Forelimb muscle (tissue), 1 donor: ENCODE results near the gene MPHOSPH9. TPM values are rescaled to one million over a fixed set of nuclear protein-coding genes. Genes with fewer than 3 reads are reported as not detected.

Source experiments
- polyA plus RNA-seq: library from polyadenylated mRNA; unstranded; fragments of 120-200 nt; gene quantifications from one replicate; pipeline ENCODE4 v1.2.1, GENCODE V29; 2013; ENCODE audit not compliant: insufficient read length

The MPHOSPH9 gene
- polyA plus RNA-seq, 1 donor = 17.6 TPM

Other genes starting within 250 kb of the MPHOSPH9 start
- 4.7 TPM for gene PITPNM2, start 82.1 kb downstream of the MPHOSPH9 start, polyA plus RNA-seq
- 14.9 TPM for gene MTRFR, start 295 bp upstream of the MPHOSPH9 start, polyA plus RNA-seq
- 180 TPM for gene CDK2AP1, start 38.7 kb upstream of the MPHOSPH9 start, polyA plus RNA-seq
- gene SBNO1, start 131.7 kb upstream of the MPHOSPH9 start, polyA plus RNA-seq = 18.7 TPM
- 33.4 TPM for gene KMT5A, start 151.0 kb upstream of the MPHOSPH9 start, polyA plus RNA-seq
- 1.6 TPM for gene RILPL2, start 203.5 kb upstream of the MPHOSPH9 start, polyA plus RNA-seq
- gene SNRNP35, start 225.0 kb upstream of the MPHOSPH9 start, polyA plus RNA-seq = 31.8 TPM